HG02571 (cell line): Measurements from ENCODE around the gene FAM107A.

Experiments
- ATAC-seq: cut with Tn5 transposase; IDR thresholded peaks from one replicate; pipeline ENCODE4 v1.9.1; 2021; ENCODE audit warnings: mild to moderate bottlenecking, moderate library complexity; ENCODE audit not compliant: unreplicated experiment

Gene FAM107A

GRCh38 chr3:58568572-58569286 lies 8.5 kb downstream of the FAM107A start:
- ATAC-seq, result no peak

- ATAC-seq, result no peak
These were observed 10.0 kb downstream of the FAM107A start for GRCh38 chr3:58567251-58567515.

- no peak for ATAC-seq
These were observed 10.6 kb downstream of the FAM107A start for GRCh38 chr3:58566398-58567250.

- no peak for ATAC-seq
These were observed 11.4 kb downstream of the FAM107A start for GRCh38 chr3:58565621-58566397.

- ATAC-seq, result no peak
These were observed 12.6 kb downstream of the FAM107A start for GRCh38 chr3:58564456-58565160.

GRCh38 chr3:58564054-58564453 lies 13.1 kb downstream of the FAM107A start:
- ATAC-seq, result no peak

GRCh38 chr3:58563386-58564035 lies 13.7 kb downstream of the FAM107A start:
- no peak for ATAC-seq

- ATAC-seq, result no peak
These were observed 14.7 kb downstream of the FAM107A start for GRCh38 chr3:58562498-58562897.

GRCh38 chr3:58560771-58561311 lies 16.4 kb downstream of the FAM107A start:
- ATAC-seq, result no peak

GRCh38 chr3:58559586-58559985 lies 17.6 kb downstream of the FAM107A start:
- ATAC-seq, result no peak

- ATAC-seq, result no peak
These were observed 19.7 kb downstream of the FAM107A start for GRCh38 chr3:58557491-58557890.

GRCh38 chr3:58556761-58557221 lies 20.4 kb downstream of the FAM107A start:
- ATAC-seq, result no peak

- no peak for ATAC-seq
These were observed 21.2 kb downstream of the FAM107A start for GRCh38 chr3:58556001-58556400.

- no peak for ATAC-seq
These were observed 22.0 kb downstream of the FAM107A start for GRCh38 chr3:58555203-58555602.

GRCh38 chr3:58553003-58553402 lies 24.2 kb downstream of the FAM107A start:
- ATAC-seq, result no peak

- ATAC-seq, result no peak
These were observed 25.5 kb downstream of the FAM107A start for GRCh38 chr3:58551636-58552180.

GRCh38 chr3:58544541-58544940 lies 32.6 kb downstream of the FAM107A start:
- no peak for ATAC-seq

- ATAC-seq, result no peak
These were observed 36.9 kb downstream of the FAM107A start for GRCh38 chr3:58540176-58540858.

GRCh38 chr3:58539626-58540025 lies 37.6 kb downstream of the FAM107A start:
- ATAC-seq, result no peak
